SK-N-MC (cell line): ENCODE results near the gene TIMP2.

Experiments used
- EZH2 ChIP-seq: fragments of 200-600 bp; sonication (generic); IDR thresholded peaks from one replicate; pipeline ENCODE4 v1.6.1; 2017; ENCODE audit warnings: antibody characterized with exemption
- POLR2AphosphoS5 ChIP-seq: IDR thresholded peaks from 2 replicates; pipeline ENCODE4 v1.6.1; 2012; ENCODE audit warnings: mild to moderate bottlenecking, low read depth, low read length, borderline replicate concordance

DNA sequence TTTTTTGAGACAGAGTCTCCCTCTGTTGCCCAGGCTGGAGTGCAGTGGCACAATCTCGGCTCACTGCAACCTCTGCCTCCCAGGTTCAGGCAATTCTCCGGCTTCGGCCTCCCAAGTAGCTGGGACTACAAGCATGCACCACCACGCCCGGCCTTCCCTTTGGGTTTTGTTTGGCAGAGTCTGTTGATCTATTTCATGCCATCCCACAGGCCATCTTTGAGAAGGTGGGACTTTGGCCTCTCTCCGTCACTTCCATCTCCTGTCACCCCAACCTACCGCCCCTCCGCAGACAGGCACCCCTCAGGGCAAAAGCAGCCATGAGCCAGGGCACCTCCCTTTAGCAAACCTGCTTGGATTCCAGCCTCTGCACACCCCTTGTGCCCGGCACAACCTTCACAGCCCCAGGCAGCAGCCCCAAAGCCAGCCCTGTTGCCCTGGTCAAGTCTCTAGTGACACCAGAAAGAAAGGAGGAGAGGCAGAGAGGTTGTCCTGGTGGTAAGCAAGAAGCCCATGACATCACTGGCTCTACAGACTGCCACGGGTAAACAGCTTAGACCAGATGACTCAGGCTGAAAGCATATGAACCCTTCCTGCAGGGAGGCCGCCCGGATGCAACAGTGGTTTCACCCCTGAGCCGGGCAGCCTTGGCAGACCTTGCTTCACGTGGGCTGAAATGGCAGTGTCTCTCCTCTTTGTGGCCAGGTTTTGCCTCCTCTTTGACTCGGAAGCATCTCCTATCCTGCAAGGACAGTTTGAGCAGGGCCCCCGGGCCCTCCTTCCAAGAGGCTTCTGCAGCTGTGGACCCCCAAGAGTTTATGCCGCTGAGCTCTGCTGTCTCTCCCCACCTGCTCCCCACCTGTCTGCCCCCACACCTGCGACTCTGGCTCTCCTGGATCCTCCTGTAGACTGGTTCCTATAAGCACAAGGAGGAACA is 8.1 kb upstream of the TIMP2 start:
- TF ChIP-seq EZH2 (no peak), POLR2AphosphoS5 (no peak)
